ENCODE data around the gene MOGAT1. TPM values are rescaled to one million over a fixed set of nuclear protein-coding genes. Genes with fewer than 3 reads are reported as not detected.

MOGAT1 gene
- total and polyA plus RNA-seq, 2 of the 13 experiments (the other 11 are each of a cell fraction or from before 2014, with no cell fraction given) = 0.98 to 4.3 TPM

DNA sequence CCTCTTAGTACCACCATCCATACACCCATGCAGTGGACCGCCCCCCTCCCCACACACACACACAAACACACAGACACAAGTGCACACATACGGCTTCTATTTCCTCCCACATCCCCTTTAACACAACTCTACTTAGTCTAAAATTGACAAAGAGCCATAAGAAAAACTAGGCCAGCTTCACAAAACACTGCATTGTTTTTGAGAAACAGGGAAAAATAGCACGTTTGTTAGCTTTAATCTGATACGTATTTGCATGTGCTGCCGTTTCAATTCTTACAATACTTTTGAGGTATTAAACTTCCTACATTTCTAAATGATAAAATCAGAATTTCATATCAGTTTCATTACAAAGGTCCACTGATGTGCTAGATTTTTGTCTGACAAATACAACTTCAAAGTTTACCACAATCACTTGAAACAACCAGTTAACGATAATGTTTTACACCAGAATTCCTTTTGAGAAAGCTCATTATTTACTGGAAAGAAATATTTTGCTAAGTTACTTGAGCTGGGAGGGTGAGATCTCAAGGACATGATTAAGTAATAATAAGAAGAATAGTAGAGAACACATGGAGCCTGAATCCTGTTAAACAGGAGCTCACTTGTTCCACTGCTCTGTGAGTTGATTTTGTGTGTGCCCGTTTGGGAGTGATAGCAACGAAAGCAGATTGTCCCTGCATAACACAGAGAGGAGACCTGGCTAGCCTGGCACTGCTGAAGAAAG lies 74.5 kb downstream of the MOGAT1 start:
- Histone ChIP-seq H3K4me3 (replicated peaks in 1 of 3; ENCODE audit: insufficient read depth in 1 of 3, low read depth in 2 of 3, low read length in 3 of 3) (no peak overlapping the region), H3K27ac (ENCODE audit: extremely low read length, insufficient read depth, low read length) (no peak overlapping the region), H3K9ac (ENCODE audit: insufficient read depth, low read depth, low read length) (no peak overlapping the region), H3K27me3 (ENCODE audit: control insufficient read depth in 1 of 2, insufficient read depth in 2 of 2, low read length in 2 of 2) (no peaks in the 10 kb centered on the region), H3K9me3 (ENCODE audit: low read length) (no peaks in the 10 kb centered on the region), H2AFZ (ENCODE audit: low read length) (peak overlapping the region; percentile 29), H4K20me1 (ENCODE audit: insufficient read depth, low read length) (no peaks in the 10 kb centered on the region), H3K36me3 (replicated peaks in 1 of 2; ENCODE audit: control insufficient read depth in 1 of 2, insufficient read depth in 2 of 2, low read length in 2 of 2) (no peaks in the 10 kb centered on the region), H3K4me2 (ENCODE audit: low read depth, low read length) (peak overlapping the region; percentile 26; the same call in 1 of the 2 replicates), H3K4me1 (ENCODE audit: insufficient read depth, low read length) (peaks cover 60% of the 10 kb centered on the region), H3K79me2 (ENCODE audit: insufficient read depth, low read length) (no peaks in the 10 kb centered on the region)
- no TSS peak for BruUV-seq (replicated peaks)
- TF ChIP-seq ZNF207 (IDR thresholded peaks at IDR 0.05; ENCODE audit: borderline replicate concordance) = no peak
- TF ChIP-seq, protein P1, sequence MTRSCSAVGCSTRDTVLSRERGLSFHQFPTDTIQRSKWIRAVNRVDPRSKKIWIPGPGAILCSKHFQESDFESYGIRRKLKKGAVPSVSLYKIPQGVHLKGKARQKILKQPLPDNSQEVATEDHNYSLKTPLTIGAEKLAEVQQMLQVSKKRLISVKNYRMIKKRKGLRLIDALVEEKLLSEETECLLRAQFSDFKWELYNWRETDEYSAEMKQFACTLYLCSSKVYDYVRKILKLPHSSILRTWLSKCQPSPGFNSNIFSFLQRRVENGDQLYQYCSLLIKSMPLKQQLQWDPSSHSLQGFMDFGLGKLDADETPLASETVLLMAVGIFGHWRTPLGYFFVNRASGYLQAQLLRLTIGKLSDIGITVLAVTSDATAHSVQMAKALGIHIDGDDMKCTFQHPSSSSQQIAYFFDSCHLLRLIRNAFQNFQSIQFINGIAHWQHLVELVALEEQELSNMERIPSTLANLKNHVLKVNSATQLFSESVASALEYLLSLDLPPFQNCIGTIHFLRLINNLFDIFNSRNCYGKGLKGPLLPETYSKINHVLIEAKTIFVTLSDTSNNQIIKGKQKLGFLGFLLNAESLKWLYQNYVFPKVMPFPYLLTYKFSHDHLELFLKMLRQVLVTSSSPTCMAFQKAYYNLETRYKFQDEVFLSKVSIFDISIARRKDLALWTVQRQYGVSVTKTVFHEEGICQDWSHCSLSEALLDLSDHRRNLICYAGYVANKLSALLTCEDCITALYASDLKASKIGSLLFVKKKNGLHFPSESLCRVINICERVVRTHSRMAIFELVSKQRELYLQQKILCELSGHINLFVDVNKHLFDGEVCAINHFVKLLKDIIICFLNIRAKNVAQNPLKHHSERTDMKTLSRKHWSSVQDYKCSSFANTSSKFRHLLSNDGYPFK (CRISPR knock-in tag; IDR thresholded peaks at IDR 0.05; ENCODE audit: borderline replicate concordance) = no peak
- TF ChIP-seq SATB2 (CRISPR knock-in tag; IDR thresholded peaks at IDR 0.05) = no peak
- TF ChIP-seq RFX3 (CRISPR knock-in tag; IDR thresholded peaks at IDR 0.05) = no peak
- TF ChIP-seq, protein P2, sequence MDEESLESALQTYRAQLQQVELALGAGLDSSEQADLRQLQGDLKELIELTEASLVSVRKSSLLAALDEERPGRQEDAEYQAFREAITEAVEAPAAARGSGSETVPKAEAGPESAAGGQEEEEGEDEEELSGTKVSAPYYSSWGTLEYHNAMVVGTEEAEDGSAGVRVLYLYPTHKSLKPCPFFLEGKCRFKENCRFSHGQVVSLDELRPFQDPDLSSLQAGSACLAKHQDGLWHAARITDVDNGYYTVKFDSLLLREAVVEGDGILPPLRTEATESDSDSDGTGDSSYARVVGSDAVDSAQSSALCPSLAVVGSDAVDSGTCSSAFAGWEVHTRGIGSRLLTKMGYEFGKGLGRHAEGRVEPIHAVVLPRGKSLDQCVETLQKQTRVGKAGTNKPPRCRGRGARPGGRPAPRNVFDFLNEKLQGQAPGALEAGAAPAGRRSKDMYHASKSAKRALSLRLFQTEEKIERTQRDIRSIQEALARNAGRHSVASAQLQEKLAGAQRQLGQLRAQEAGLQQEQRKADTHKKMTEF (CRISPR knock-in tag; IDR thresholded peaks at IDR 0.05) = no peak
- no peak for TF ChIP-seq HOXA7 (CRISPR knock-in tag; IDR thresholded peaks at IDR 0.05)
- no peak for TF ChIP-seq CC2D1A (CRISPR knock-in tag; IDR thresholded peaks at IDR 0.05)
- no peak for TF ChIP-seq ZNF788 (CRISPR knock-in tag; IDR thresholded peaks at IDR 0.05; ENCODE audit: borderline replicate concordance)
- TF ChIP-seq ZNF616 (CRISPR knock-in tag; IDR thresholded peaks at IDR 0.05; ENCODE audit: low read depth) = no peak
- TF ChIP-seq ZNF652 (CRISPR knock-in tag; IDR thresholded peaks at IDR 0.05; ENCODE audit: borderline replicate concordance, low read depth) = no peak
- no peak for TF ChIP-seq STAG1 (CRISPR knock-in tag; IDR thresholded peaks at IDR 0.05)
- TF ChIP-seq ZNF441 (CRISPR knock-in tag; IDR thresholded peaks at IDR 0.05; ENCODE audit: borderline replicate concordance) = no peak
- TF ChIP-seq, protein P3, sequence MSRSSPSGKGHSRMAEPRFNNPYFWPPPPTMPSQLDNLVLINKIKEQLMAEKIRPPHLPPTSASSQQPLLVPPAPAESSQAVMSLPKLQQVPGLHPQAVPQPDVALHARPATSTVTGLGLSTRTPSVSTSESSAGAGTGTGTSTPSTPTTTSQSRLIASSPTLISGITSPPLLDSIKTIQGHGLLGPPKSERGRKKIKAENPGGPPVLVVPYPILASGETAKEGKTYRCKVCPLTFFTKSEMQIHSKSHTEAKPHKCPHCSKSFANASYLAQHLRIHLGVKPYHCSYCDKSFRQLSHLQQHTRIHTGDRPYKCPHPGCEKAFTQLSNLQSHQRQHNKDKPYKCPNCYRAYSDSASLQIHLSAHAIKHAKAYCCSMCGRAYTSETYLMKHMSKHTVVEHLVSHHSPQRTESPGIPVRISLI (CRISPR knock-in tag; IDR thresholded peaks at IDR 0.05; ENCODE audit: borderline replicate concordance) = no peak
- TF ChIP-seq ELF3 (CRISPR knock-in tag; IDR thresholded peaks at IDR 0.05) = no peak
- ATAC-seq (no peak), DNase-seq (ENCODE audit: low spot score) (no peak), FAIRE-seq (no peak)
- WGBS (ENCODE audit: low lambda C conversion rate) = 53% methylated on average over 8 of the region's 8 CpGs
- intact Hi-C loops (cut with micrococcal nuclease; ENCODE audit: unreplicated experiment) = no loop called here
- ChIA-PET POLR2A (interaction anchor here (1.0 to 1.5 kb wide), 2 partner anchors 12 to 51 kb away, joined by 4 to 6 read pairs; no protein-coding TSS in a partner anchor), CTCF (ENCODE audit: low intra/inter-chr PET ratio, low total read pairs) (no interaction called here)
- in situ Hi-C loops (cut with HindIII; ENCODE audit: extremely low pct_ligation_motif_present, low pct_unique_long_range_greater_than_20kb) = no loop called here

All from HepG2 (cell line).